ENCODE measurements around the gene METRN.

METRN gene

GRCh38 chr16:714558-715476, at the start of gene METRN:
Gene METRN (plus strand): TSS chr16:715118. CDS start chr16:715290, 172 bp downstream.
- DNase-seq = peak; percentile 64

GRCh38 chr16:666572-666971, 48.3 kb upstream of the METRN start:
- DNase-seq = no peak

GRCh38 chr16:667113-667779, 47.7 kb upstream of the METRN start:
- no peak for DNase-seq

GRCh38 chr16:667780-668518, 47.0 kb upstream of the METRN start, which contains the start of gene RHOT2:
Gene RHOT2 (plus strand): TSS chr16:668132. CDS start chr16:668200, 68 bp downstream.
- DNase-seq = peak; percentile 77

GRCh38 chr16:668519-669171, 46.3 kb upstream of the METRN start:
- DNase-seq = no peak

- no peak for DNase-seq
Measured at GRCh38 chr16:669666-670065, 45.3 kb upstream of the METRN start.

GRCh38 chr16:670485-671352, 44.2 kb upstream of the METRN start:
- no peak for DNase-seq

GRCh38 chr16:671353-672131, 43.4 kb upstream of the METRN start:
- no peak for DNase-seq

- DNase-seq = no peak
Measured at GRCh38 chr16:672371-672770, 42.5 kb upstream of the METRN start.

- DNase-seq = no peak
Measured at GRCh38 chr16:672851-673250, 42.1 kb upstream of the METRN start.

- no peak for DNase-seq
Measured at GRCh38 chr16:673399-673991, 41.4 kb upstream of the METRN start.

- DNase-seq = no peak
Measured at GRCh38 chr16:674214-674881, 40.6 kb upstream of the METRN start.

- DNase-seq = no peak
Measured at GRCh38 chr16:674968-675883, 39.7 kb upstream of the METRN start, which contains the start of gene RHBDL1. Gene RHBDL1 (plus strand): TSS chr16:675671. CDS start chr16:675791, 120 bp downstream.

- DNase-seq = no peak
Measured at GRCh38 chr16:675884-676564, 38.9 kb upstream of the METRN start.

- DNase-seq = no peak
Measured at GRCh38 chr16:676565-676902, 38.4 kb upstream of the METRN start.

- peak; percentile 93 for DNase-seq
Measured at GRCh38 chr16:676913-677312, 38.0 kb upstream of the METRN start.

GRCh38 chr16:677316-678190, 37.4 kb upstream of the METRN start:
- DNase-seq = peak; percentile 57

Measured in DMS79 treated with DMSO at 0.1 percent for 48 hours (cell line).